HG03432 (cell line): Measurements from ENCODE around the gene GUK1.

Experiments used
- ATAC-seq: cut with Tn5 transposase; IDR thresholded peaks from one replicate; pipeline ENCODE4 v1.9.1; 2021; ENCODE audit warnings: mild to moderate bottlenecking, moderate library complexity; ENCODE audit not compliant: unreplicated experiment

Gene GUK1

GRCh38 chr1:228161362-228161761 is 21.3 kb downstream of the GUK1 start:
- ATAC-seq = no peak

- ATAC-seq = no peak
These were observed 21.8 kb downstream of the GUK1 start for GRCh38 chr1:228161866-228162265.

GRCh38 chr1:228162286-228163006 is 22.4 kb downstream of the GUK1 start:
- ATAC-seq = no peak

GRCh38 chr1:228163007-228163753 is 23.1 kb downstream of the GUK1 start:
- ATAC-seq = no peak

- no peak for ATAC-seq
These were observed 23.9 kb downstream of the GUK1 start for GRCh38 chr1:228163776-228164519.

GRCh38 chr1:228164561-228165371 is 24.7 kb downstream of the GUK1 start:
- ATAC-seq = no peak

GRCh38 chr1:228165372-228166169 is 25.5 kb downstream of the GUK1 start, which contains the start of gene IBA57:
Gene IBA57, plus strand, starts transcription at chr1:228165804. Its CDS starts 13 bp downstream, at chr1:228165817.
- peak; percentile 82 for ATAC-seq

GRCh38 chr1:228166170-228166936 is 26.3 kb downstream of the GUK1 start:
- peak; percentile 25 for ATAC-seq

- no peak for ATAC-seq
These were observed 28.6 kb downstream of the GUK1 start for GRCh38 chr1:228168563-228169270.

- no peak for ATAC-seq
These were observed 29.3 kb downstream of the GUK1 start for GRCh38 chr1:228169345-228169744.

GRCh38 chr1:228170666-228171065 is 30.6 kb downstream of the GUK1 start:
- ATAC-seq = no peak

- ATAC-seq = no peak
These were observed 31.3 kb downstream of the GUK1 start for GRCh38 chr1:228171221-228171891.

GRCh38 chr1:228172591-228173527 is 32.8 kb downstream of the GUK1 start:
- no peak for ATAC-seq

- peak; percentile 34 for ATAC-seq
These were observed 33.7 kb downstream of the GUK1 start for GRCh38 chr1:228173528-228174481.

- ATAC-seq = no peak
These were observed 34.6 kb downstream of the GUK1 start for GRCh38 chr1:228174482-228175315.
